Endothelial cell of umbilical vein (primary cell): Measurements from ENCODE around the gene AP4S1.
"Not testable (repeated sequence)": the region's sequence is repeated elsewhere in the genome, so short reads cannot be mapped to it uniquely, and the experiment has no call there.

ENCODE experiments used
- EZH2 ChIP-seq: IDR thresholded peaks from 2 replicates; pipeline ENCODE4 v1.6.1; 2012; ENCODE audit warnings: borderline replicate concordance, low read depth, mild to moderate bottlenecking, moderate library complexity, low read length, inconsistent platforms; ENCODE audit not compliant: severe bottlenecking
- FOS ChIP-seq: IDR thresholded peaks from 2 replicates; pipeline ENCODE4 v1.6.1; 2011; ENCODE audit warnings: mild to moderate bottlenecking, low read length, moderate library complexity, borderline replicate concordance; ENCODE audit not compliant: insufficient read depth
- POLR2A ChIP-seq: IDR thresholded peaks from 2 replicates; pipeline ENCODE4 v1.6.1; 2012; ENCODE audit warnings: low read depth, mild to moderate bottlenecking, control low read depth, low read length
- POLR2AphosphoS5 ChIP-seq: IDR thresholded peaks from 2 replicates; pipeline ENCODE4 v1.6.1; 2012; ENCODE audit warnings: low read depth, mild to moderate bottlenecking, control low read depth, low read length, moderate library complexity; ENCODE audit not compliant: insufficient read depth
- TF ChIP-seq, protein P1 (sequence below), 2 donors: IDR thresholded peaks; 1 replicate in 1 of 2; 2 replicates in 1 of 2; pipeline ENCODE4 v1.5.1; 2011; ENCODE audit warnings: low read length in 2 of 2, mild to moderate bottlenecking in 2 of 2, moderate library complexity in 2 of 2, control low read depth in 1 of 2, inconsistent platforms in 1 of 2, low read depth in 1 of 2; ENCODE audit not compliant: insufficient read depth in 1 of 2; ENCODE audit errors: extremely low read depth in 1 of 2

DNA sequence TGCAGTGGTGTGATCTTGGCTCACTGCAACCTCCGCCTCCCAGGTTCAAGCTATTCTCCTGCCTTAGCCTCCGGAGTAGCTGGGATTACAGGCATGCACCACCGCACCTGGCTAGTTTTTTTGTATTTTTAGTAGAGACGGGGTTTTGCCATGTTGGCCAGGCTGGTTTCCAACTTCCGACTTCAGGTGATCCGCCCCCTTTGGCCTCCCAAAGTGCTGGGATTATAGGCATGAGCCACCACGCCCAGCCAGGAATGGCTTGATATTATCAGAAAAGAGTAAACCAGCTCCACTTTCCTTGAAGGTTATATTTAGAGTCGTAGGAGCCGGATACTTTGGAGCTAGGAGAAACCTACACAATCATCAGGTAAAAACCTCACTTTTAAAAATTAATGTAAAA lies 61.0 kb downstream of the AP4S1 start:
- TF ChIP-seq EZH2, POLR2A, POLR2AphosphoS5, FOS: not testable (repeated sequence)
- TF ChIP-seq, protein P1, sequence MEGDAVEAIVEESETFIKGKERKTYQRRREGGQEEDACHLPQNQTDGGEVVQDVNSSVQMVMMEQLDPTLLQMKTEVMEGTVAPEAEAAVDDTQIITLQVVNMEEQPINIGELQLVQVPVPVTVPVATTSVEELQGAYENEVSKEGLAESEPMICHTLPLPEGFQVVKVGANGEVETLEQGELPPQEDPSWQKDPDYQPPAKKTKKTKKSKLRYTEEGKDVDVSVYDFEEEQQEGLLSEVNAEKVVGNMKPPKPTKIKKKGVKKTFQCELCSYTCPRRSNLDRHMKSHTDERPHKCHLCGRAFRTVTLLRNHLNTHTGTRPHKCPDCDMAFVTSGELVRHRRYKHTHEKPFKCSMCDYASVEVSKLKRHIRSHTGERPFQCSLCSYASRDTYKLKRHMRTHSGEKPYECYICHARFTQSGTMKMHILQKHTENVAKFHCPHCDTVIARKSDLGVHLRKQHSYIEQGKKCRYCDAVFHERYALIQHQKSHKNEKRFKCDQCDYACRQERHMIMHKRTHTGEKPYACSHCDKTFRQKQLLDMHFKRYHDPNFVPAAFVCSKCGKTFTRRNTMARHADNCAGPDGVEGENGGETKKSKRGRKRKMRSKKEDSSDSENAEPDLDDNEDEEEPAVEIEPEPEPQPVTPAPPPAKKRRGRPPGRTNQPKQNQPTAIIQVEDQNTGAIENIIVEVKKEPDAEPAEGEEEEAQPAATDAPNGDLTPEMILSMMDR (IDR thresholded peaks at IDR 0.05; ENCODE audit: extremely low read depth in 1 of 2, insufficient read depth in 1 of 2, low read depth in 1 of 2, low read length in 2 of 2): not testable (repeated sequence)
